DOHH2 (cell line): ENCODE results near the gene SRA1.

ENCODE experiments used
- CTCF ChIP-seq: fragments of 200-600 bp; sonication (generic); IDR thresholded peaks from one replicate; pipeline ENCODE4 v1.5.1; 2014; ENCODE audit warnings: antibody characterized with exemption, mild to moderate bottlenecking, low read depth, low read length; ENCODE audit not compliant: poor library complexity, severe bottlenecking
- EZH2phosphoT487 ChIP-seq: fragments of 200-600 bp; sonication (generic); IDR thresholded peaks from 2 replicates; pipeline ENCODE4 v1.6.1; 2017; ENCODE audit warnings: borderline replicate concordance, mild to moderate bottlenecking, antibody characterized with exemption, low read length, moderate library complexity, mixed read lengths

GRCh38 chr5:140594169-140594568 is 36.9 kb upstream of the SRA1 start:
- TF ChIP-seq CTCF (no peak), EZH2phosphoT487 (no peak)
